NOMO-1 treated with dmso at 0.1 percent for 144 hours (cell line): ENCODE results near the gene SEC16B.
"Not testable (repeated sequence)": the region's sequence is repeated elsewhere in the genome, so short reads cannot be mapped to it uniquely, and the experiment has no call there.

Source experiments
- DNase-seq: peaks from one replicate; lab custom pipeline; 2025; ENCODE audit not compliant: unreplicated experiment; lab: John Stamatoyannopoulos, UW

SEC16B gene, protein sequence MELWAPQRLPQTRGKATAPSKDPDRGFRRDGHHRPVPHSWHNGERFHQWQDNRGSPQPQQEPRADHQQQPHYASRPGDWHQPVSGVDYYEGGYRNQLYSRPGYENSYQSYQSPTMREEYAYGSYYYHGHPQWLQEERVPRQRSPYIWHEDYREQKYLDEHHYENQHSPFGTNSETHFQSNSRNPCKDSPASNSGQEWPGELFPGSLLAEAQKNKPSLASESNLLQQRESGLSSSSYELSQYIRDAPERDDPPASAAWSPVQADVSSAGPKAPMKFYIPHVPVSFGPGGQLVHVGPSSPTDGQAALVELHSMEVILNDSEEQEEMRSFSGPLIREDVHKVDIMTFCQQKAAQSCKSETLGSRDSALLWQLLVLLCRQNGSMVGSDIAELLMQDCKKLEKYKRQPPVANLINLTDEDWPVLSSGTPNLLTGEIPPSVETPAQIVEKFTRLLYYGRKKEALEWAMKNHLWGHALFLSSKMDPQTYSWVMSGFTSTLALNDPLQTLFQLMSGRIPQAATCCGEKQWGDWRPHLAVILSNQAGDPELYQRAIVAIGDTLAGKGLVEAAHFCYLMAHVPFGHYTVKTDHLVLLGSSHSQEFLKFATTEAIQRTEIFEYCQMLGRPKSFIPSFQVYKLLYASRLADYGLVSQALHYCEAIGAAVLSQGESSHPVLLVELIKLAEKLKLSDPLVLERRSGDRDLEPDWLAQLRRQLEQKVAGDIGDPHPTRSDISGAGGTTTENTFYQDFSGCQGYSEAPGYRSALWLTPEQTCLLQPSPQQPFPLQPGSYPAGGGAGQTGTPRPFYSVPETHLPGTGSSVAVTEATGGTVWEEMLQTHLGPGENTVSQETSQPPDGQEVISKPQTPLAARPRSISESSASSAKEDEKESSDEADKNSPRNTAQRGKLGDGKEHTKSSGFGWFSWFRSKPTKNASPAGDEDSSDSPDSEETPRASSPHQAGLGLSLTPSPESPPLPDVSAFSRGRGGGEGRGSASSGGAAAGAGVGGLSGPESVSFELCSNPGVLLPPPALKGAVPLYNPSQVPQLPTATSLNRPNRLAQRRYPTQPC

GRCh38 chr1:177969825-177970371 lies at the start of gene SEC16B:
TSS of gene SEC16B (minus strand) at chr1:177970058. CDS start at chr1:177967981, 2,077 bp downstream.
- DNase-seq = peak; percentile 33

- DNase-seq = no peak
These were observed 49.8 kb upstream of the SEC16B start for GRCh38 chr1:178019622-178020021.

GRCh38 chr1:178019208-178019607 lies 49.4 kb upstream of the SEC16B start:
- DNase-seq = no peak

DNA sequence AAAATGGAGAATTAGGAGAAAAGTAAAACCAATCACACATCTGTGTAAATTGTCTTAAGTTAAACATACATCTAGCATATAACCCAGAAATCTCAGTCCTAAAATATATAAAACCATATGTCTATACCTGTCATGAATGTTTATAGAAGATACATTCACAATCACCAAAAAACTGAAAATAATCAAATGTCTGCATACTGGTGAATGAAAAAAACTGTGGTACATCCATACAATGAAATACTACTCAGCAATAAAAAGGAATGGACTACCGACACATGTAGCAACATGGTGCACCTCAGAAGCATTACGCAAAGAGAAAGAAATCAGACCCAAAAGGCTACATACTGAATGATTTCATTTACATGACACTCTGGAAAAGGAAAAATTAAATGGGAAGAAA lies 47.7 kb upstream of the SEC16B start:
- no peak for DNase-seq

DNA sequence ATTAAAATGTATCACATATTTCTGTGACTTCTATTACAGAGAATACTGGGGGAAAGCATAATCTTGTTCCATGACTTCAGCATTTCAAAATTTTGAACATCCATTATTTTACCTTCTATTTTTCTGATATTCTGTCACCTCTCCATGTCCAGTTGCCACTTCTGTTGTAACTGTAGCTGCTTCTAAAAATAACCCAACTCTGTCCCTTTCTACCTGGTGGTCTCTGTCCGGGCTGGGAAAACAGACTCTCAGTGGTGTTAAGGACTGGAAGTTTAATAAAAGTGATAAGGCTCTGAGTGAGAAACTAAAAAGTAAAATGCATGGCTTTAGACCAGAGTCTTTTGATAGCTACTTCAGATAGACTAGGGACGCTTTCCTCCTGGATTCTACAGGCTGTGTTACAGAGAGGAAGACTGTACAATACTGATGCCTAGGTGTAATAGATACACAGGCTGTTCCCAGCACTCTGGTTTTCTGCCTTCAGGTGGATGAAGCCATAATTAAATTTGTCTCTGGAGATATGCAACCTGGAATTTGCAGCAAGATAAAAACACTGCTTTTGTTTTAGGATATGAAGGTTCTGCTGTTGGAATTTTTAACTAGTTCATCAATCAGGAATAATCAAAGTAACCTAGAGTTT lies 42.1 kb upstream of the SEC16B start:
- no peak for DNase-seq

DNA sequence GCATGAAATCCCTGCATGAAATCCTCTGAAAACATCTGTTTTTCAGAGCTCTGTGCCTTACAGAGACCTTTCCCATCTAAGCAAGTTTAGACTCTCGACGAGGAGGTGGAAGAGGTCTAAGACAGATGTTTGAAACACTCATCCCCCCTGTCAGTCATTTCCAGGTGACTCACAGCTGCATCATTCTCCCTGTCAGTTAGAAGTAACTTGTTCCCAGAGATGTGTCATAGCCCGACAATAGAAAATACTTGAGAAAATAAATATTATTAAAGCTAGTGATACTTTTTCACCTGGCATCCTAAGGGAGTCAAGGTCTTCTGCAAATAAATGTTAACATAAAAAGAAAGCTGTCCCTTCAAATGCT lies 41.6 kb upstream of the SEC16B start:
- no peak for DNase-seq

DNA sequence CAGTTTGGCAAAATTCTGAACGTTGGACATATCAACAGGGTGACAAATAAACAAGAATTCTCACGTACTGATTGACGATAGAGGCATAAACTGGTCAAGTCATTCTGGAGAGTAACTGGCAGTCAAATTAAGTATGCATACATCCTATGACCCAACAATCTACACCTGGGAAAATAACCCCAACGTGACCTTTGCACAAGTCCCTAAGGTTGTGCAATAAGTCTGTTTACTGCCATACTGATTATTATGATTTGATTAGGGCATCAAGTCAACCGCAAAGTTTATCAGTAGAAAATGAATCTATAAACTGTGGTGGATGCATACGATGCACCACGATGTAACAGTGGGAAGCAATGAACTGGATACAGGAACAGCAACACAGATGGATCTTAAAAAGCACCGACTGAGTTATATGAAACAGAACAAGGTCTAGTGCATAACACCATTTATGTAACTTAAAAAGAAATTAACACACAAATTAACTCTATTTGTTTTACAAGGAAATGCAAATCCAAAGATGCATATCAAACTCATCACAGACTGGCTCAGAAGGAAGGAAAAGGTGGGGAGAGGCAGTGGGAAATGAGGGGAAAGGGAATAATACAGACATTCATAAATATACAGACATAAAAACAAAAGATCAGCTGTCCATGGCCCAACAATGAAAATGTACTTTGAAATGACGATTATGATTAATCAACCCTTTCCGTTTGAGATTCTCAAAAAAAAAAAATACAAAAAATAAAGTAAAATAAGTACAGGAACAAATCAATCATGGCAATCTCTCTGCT lies 41.0 kb upstream of the SEC16B start:
- no peak for DNase-seq

DNA sequence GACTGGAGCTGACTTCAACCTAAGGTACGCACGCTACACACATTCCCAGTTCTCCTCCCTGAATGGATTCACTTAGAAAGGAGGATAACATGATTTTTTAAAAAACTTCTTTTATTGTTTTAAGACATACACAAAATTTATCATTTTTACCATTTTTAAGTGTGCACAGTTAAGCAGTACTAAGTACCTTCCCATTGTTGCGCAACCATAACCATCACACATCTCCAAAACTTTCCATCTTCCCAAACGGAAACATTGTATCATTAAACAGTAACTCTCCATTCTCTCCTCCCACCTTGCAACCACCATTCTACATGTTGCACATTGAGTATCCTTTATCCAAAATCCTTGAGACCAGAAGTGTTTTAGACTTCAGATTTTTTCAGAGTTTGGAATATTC lies 36.2 kb upstream of the SEC16B start:
- DNase-seq = no peak

DNA sequence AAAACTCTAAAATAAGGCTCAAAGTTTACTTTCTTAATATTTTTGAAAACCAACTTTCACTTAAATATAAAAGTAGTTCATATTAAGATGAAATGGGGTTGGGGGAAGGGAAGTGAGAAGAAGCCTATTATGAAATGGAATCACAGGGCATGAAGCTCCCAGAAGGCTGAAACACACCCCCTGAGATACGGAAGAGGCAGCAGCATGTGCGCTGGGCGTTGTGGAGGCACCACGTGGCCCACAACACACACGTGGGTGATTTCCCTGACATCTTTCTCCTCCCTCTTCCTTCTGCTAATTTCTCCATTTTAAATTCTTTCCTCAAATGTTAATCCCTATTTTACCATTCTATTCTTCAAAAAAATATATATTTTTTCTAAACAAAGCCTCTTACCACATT lies 35.6 kb upstream of the SEC16B start:
- no peak for DNase-seq

DNA sequence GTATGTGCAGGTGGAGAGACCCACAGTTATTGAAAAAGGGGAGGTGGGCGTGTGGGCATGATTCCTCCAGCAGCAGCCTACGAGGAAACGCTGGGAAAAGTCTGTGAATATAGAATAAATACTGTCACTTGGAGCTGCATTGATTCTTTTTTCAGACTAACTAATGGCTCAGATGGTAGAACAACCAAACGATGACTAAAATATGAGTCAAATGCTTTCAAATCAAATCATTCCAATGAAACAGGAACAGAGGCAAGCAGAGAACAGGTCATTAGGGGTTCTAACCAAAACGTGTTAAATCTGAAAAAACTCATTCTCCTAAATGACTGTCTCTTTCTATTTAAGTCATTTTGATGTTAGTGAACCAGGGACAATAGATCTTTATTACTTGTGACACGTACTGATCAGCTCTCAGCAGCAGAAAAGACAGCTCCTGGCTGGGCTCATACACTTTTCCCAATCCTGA lies 35.1 kb upstream of the SEC16B start:
- no peak for DNase-seq

DNA sequence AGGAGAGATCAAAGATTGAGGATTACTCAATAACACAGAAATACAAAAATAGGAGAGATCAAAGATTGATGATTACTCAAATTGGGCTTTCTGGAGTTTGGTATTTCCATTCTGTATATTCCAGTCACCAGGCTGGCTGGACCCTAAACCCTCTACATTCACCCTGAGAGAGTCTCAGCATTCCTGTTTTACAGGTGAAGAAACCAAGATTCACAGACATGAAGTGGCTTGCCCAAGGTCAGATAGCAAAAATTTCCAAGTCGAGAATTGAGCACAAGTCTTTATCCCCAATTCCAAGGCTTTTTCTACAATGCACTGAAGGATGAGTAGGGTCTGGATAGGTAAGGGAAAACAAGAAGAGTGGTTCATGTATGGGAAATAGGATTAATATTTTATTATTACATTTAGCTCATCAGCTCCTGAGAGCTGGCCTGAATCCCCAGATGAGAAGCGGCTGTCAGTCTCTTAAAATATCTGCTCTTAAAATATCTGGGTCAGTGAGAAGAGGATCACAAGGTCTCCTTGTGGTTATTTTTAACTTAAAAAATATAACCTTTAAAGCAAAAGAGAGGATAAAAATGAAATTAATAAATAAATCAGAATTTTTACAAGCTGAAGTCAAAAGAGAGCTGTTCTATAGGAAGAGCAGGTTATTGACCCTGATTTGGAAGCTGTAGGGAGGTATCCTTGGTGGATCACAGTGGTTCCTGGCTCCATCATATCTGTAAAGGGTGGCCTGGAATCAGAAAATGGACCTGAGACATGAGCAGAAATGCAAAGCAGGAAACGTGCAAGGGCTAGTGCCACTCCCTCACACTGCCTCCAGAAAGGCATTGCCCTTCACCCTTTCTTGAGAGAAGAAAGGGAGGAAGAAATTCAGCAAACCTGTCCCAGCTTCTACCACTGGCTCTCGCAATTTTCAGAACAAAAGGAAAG lies 29.1 kb upstream of the SEC16B start:
- no peak for DNase-seq

- DNase-seq = no peak
These were observed 27.1 kb upstream of the SEC16B start for GRCh38 chr1:177996957-177997356.

- DNase-seq = no peak
These were observed 25.5 kb upstream of the SEC16B start for GRCh38 chr1:177995369-177995768.

DNA sequence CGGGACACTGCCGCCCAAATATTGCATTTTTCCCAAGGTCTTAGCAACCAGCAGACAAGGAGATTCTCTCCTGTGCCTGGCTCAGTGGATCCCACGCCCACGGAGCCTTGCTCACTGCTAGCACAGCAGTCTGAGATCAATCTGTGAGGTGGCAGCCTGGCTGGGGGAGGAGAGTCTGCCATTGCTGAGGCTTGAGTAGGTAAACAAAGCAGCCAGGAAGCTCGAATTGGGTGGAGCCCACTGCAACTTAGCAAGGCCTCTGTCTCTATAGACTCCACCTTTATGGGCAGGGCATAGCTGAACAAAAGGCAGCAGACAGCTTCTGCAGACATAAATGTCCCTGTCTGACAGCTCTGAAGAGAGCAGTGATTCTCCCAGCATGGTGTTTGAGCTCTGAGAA lies 16.4 kb upstream of the SEC16B start:
- DNase-seq = not testable (repeated sequence)

DNA sequence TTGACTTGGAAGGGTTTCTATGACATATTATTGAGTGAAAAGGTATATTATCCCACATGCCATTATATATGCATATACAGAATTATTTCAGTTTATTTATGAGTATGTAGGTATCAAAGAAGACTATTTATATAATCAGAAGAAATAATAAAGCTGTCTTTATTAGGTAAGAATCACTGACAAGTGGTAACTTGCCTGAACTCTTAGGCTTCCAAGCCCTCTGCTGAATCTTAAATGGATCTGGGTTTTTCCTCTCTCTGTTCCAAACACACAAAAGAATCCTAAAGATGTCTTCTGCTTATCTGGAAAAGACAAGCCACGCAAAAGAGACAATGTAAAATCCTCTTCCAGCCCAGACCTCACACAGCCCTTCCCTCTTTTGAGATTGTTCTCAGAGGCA lies 14.9 kb upstream of the SEC16B start:
- no peak for DNase-seq

GRCh38 chr1:177984136-177984525 lies 14.3 kb upstream of the SEC16B start:
- no peak for DNase-seq

- DNase-seq = no peak
These were observed 13.8 kb upstream of the SEC16B start for GRCh38 chr1:177983482-177984135.

- DNase-seq = no peak
These were observed 13.2 kb upstream of the SEC16B start for GRCh38 chr1:177983077-177983476.

DNA sequence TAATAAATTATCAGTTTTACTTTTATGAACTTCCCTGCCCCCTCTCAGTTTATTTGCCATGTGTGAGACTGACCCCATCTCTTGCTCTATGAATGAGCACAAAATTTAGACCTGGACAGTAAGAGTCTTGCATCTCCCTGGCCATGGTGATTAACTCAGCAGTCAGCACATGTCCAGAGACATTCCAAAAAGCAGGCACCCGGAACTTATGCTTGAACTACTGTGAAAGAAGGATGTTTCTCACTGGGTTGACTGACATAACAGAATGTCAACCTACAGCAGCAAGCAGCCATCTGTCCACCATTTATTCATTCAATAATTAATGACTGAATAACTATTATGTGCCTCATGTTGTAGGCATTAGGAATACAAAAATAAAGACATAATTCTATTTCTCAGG lies 11.3 kb upstream of the SEC16B start:
- DNase-seq = no peak
